Measurements from ENCODE around the gene SND1.

GRCh38 chr7:128014811-128015210 is 362.8 kb downstream of the SND1 start:
- TF ChIP-seq REST (tag by site-specific recombination; IDR thresholded peaks at IDR 0.05) (no peak), CTCF (tag by site-specific recombination; IDR thresholded peaks at IDR 0.05) (no peak), ZNF24 (tag by site-specific recombination; IDR thresholded peaks at IDR 0.05) (no peak), ZNF777 (tag by site-specific recombination; IDR thresholded peaks at IDR 0.05; ENCODE audit: borderline replicate concordance) (no peak), GLIS1 (tag by site-specific recombination; IDR thresholded peaks at IDR 0.05) (no peak)
